ENCODE measurements around the gene MPRIP.

Gene MPRIP

GRCh38 chr17:17043461-17044271, 1.4 kb downstream of the MPRIP start:
- peak; percentile 26 for DNase-seq
- in situ Hi-C loops (cut with HindIII; ENCODE audit: low pct_ligation_motif_present, low pct_unique_long_range_greater_than_20kb, low sequenced_read_pairs), result no loop called here

- in situ Hi-C loops (cut with HindIII; ENCODE audit: low pct_ligation_motif_present, low pct_unique_long_range_greater_than_20kb, low sequenced_read_pairs), result no loop called here
These were observed 2.7 kb downstream of the MPRIP start for GRCh38 chr17:17044846-17045561.

GRCh38 chr17:17048106-17048505, 5.8 kb downstream of the MPRIP start:
- DNase-seq, result no peak
- in situ Hi-C loops (cut with HindIII; ENCODE audit: low pct_ligation_motif_present, low pct_unique_long_range_greater_than_20kb, low sequenced_read_pairs), result no loop called here

More at GRCh38 chr17:17044846-17045561, 2.7 kb downstream of the MPRIP start:
- no peak for DNase-seq

DNA sequence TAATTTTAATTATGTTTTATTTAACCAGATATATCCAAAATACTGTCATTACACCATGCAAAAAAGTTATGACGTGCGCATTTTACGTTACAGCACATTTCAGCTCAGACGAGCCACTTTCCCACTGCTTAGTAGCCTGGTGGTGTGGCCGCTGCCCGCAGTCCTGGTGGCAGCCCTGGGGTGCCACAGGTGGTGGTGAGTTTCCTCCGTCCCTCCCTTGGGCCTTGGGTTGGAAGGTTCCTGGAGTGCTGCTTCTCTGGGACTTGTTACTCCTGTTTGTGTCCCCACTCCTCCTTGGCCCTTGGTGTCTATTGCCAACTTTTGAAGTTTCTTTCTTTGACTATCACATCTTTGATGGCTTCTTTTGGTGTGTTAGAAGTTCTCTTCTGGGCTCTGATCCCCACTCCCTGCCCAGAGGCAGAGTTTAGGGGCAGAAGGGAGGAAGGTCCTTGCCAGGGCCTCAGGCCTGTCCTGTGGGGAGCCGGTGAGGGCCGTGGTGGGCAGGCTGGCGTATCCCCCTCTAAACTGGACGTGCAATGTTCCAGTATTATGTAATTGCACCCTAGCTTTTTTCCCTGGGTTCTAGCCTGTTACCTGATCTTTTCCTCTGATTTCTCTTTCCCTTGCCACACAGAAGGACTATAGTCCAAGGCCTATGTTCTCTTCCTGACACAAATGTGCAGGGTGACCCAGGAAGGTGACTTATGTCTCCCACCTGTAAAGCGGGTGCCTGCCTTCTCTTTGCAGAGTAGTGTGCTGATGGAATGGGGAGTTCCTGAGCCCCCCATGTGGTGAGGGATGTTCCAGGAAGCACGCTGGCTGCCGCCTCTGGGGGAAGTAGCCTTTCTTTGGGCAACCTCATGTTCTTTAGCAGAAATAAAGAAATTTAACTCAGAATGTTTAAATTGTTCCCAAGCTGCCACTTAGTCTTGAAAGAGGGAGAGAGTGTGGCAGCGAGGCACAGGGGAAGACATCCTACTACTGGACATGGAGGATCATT, 8.4 kb downstream of the MPRIP start:
- in situ Hi-C loops (cut with HindIII; ENCODE audit: low pct_ligation_motif_present, low pct_unique_long_range_greater_than_20kb, low sequenced_read_pairs), result no loop called here

DNA sequence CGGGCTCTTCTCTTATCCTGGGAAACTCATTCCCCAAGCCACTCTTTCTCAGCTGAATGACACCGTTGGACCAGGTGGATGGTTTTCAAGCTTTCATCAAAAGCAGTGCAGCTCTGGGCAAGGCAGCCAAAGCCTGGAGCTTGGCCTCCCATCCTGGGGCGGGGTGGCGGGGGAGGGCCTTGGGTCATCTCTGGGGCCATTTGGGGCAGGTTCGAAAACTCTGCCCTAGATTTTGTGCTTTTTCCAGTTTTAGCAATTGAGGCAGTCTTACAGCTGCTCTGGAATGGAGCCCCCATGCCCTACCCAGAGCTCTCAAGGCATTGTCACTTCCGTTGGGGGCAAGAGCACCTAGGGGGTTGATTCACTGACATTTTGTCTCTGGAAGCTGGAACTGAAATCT, 9.1 kb downstream of the MPRIP start:
- in situ Hi-C loops (cut with HindIII; ENCODE audit: low pct_ligation_motif_present, low pct_unique_long_range_greater_than_20kb, low sequenced_read_pairs), result no loop called here
- no peak for DNase-seq

More for the DNA sequence above, 8.4 kb downstream of the MPRIP start:
- DNase-seq, result no peak

DNA sequence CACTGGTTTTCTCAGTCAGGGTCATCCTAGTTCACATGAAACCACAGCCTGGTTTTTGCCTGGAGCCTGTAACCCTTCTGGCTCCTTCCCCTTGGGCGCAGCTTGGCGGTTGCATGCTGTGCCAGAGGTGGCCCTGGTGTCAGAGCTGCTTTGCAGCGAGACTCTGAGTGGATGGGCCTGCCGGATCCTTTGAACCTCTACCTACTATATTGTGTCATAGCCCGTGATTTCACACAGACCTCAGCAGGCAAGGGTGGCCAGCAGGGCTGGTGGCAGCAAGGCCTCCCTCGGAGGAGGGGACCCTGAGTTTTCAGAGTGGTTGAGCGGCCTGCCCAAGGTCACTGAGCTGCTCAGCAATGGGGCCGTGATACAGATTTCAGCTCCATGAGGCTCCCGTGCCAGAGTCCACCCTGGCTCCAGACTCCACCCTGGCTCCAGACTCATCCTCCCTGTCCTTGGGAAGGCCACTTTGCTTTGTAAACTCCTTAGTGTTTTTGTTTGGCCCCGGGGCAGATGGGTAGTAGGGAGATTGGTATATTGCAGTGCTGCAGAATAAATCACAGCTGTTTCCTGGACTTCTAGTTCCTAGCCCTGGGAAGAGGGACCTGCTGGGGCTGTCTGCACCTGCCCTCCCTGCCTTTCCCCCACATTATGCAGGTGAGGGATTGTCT, 9.7 kb downstream of the MPRIP start:
- in situ Hi-C loops (cut with HindIII; ENCODE audit: low pct_ligation_motif_present, low pct_unique_long_range_greater_than_20kb, low sequenced_read_pairs), result no loop called here
- DNase-seq, result no peak

GRCh38 chr17:17052462-17053221, 10.4 kb downstream of the MPRIP start:
- in situ Hi-C loops (cut with HindIII; ENCODE audit: low pct_ligation_motif_present, low pct_unique_long_range_greater_than_20kb, low sequenced_read_pairs), result no loop called here
- no peak for DNase-seq

DNA sequence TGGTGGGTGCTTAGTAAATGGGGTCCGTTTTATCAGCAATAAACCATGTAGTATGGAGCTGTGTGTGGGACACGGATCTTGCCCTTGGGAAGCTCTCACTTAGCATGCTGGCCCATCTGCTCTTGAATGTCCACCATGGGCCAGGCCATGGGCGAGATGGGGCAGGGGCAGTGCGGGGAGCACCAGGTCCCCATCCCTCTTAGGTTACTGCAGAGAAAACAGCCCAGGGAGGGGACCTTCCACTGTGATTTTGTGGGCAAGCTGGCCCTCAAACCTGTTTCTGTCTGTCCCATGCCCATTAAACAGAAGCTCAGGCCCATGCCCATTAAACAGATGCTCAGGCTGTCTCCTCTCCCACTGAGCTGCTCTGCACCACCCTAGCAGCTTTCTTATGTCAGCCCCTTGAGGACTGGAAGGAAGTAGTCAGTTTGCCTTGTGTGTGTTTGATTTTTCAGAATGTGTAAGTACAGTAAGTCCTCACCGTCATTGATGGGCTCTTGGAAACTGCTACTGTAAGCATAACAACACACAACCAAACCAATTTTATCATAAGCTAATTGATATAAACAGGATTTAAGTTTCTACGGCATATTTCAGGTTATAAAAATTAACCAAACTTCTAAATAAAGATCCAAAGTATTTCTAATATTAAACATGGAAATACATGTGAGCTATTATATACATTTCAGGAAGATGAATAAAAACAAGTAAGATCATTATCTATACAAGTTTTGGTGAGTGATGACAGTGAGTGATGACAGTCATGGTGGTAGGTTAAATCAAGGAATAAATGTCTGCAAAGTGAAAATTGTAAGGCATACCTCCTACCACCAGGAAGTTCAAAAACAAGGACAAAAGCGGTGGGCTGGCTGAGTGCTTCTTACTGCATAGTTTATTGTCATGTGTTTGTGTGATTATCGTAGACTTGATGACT, 11.5 kb downstream of the MPRIP start:
- DNase-seq, result no peak
- in situ Hi-C loops (cut with HindIII; ENCODE audit: low pct_ligation_motif_present, low pct_unique_long_range_greater_than_20kb, low sequenced_read_pairs), result no loop called here

GRCh38 chr17:17054636-17055035, 12.4 kb downstream of the MPRIP start:
- in situ Hi-C loops (cut with HindIII; ENCODE audit: low pct_ligation_motif_present, low pct_unique_long_range_greater_than_20kb, low sequenced_read_pairs), result no loop called here
- no peak for DNase-seq

- no peak for DNase-seq
- in situ Hi-C loops (cut with HindIII; ENCODE audit: low pct_ligation_motif_present, low pct_unique_long_range_greater_than_20kb, low sequenced_read_pairs), result no loop called here
These were observed 13.3 kb downstream of the MPRIP start for GRCh38 chr17:17055286-17056155.

DNA sequence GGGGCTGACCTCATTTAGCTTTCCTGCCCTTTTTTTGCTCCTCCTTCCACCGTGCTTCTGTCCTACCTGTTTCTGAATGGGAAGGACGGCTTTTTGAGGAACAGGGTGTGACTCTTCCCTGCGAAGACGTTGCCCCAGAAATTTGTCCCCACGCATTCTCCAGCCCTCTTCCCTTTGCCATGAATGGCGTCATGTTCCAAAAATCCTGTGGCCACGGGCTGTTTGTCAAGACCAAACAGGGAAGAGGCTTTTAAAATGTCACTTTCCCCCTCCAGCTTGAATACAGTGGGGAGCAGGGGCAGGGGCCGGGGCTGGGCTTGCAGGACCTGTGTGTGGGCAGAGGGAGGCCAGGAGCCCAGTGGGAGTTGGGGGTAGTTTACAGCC, 13.9 kb downstream of the MPRIP start:
- in situ Hi-C loops (cut with HindIII; ENCODE audit: low pct_ligation_motif_present, low pct_unique_long_range_greater_than_20kb, low sequenced_read_pairs), result no loop called here
- DNase-seq, result no peak

DNA sequence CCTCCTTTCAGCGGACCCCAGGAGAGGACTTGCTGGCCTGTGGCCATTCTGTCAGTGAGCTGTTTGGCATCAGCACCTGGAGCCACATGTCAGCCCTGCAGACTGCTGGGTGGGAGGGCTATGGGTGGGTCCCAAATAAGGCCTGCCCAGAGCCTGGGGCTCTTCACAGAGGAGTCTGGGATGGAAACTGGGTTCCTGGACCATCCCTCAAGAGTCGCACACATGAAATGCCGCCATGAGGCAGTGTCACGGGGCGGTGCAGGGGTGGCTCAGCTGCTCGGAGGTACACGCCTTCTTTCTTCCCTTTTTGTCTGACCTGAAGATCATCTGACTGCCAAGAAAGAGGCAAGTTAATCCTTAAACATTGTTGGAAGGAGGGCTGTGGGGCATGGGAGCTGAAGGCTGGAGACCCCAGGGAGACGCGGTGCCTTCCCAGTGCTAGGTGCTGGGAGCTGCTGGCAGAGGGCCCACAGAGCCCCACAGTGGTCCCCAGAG, 14.8 kb downstream of the MPRIP start:
- in situ Hi-C loops (cut with HindIII; ENCODE audit: low pct_ligation_motif_present, low pct_unique_long_range_greater_than_20kb, low sequenced_read_pairs), result no loop called here
- DNase-seq, result no peak

GRCh38 chr17:17058304-17058703, 16.0 kb downstream of the MPRIP start:
- in situ Hi-C loops (cut with HindIII; ENCODE audit: low pct_ligation_motif_present, low pct_unique_long_range_greater_than_20kb, low sequenced_read_pairs), result no loop called here
- no peak for DNase-seq

- in situ Hi-C loops (cut with HindIII; ENCODE audit: low pct_ligation_motif_present, low pct_unique_long_range_greater_than_20kb, low sequenced_read_pairs), result no loop called here
- no peak for DNase-seq
These were observed 17.1 kb downstream of the MPRIP start for GRCh38 chr17:17059301-17059890.

All from ACHN (cell line).